ENCODE measurements around the gene VAMP2. TPM values are rescaled to one million over a fixed set of nuclear protein-coding genes. Genes with fewer than 3 reads are reported as not detected.

Gene VAMP2
- total RNA-seq, 1 experiment from 2014 or later = 5.0 TPM

DNA sequence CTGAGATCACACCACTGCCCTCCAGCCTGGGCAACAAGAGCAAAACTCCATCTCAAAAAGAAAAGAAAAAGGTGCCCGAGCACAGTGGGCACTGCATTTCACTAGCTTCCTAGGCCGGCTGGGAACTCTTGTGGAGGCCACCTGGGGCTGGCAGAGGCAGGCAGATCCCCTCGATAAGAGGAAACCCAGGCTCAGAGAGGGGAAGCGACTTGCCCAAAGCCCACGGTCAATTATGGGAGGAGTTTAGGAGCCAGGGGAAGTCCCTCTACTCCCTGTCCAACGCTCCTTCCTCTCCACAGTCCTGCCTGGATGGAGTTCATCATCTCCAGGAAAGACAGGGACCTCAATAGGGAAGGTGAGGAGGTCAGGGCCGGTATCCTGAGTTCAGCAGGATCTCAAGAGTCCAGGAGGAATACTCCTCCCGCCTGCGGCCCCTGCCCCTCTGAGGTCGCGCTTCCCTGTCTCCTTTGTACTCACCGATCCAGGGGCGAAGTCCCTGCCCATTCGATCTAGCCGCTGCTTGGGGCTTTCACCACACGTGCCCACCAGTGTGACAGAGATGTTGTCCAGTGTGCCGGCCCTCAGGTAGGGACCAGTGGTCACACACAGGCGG, 45.3 kb downstream of the VAMP2 start:
- peak overlapping the region; percentile 72 for H3K4me3 ChIP-seq (ENCODE audit: low read length)
- ATAC-seq (no peak), DNase-seq (no peak)
- peaks cover 3% of the 10 kb centered on the region for H3F3A ChIP-seq (ENCODE audit: low read length, unreplicated experiment)
- no peaks in the 10 kb centered on the region for H3K36me3 ChIP-seq (ENCODE audit: low read depth, low read length)
- no peaks in the 10 kb centered on the region for H3K9me2 ChIP-seq (replicated peaks; ENCODE audit: low read length)
- TF ChIP-seq EZH2phosphoT487 (IDR thresholded peaks at IDR 0.05; ENCODE audit: borderline replicate concordance, low read length) (no peak), CTCF (conservative IDR thresholded peaks at IDR 0.05; ENCODE audit: low read depth, low read length) (no peak), EZH2 (IDR thresholded peaks at IDR 0.05; ENCODE audit: low read length, unreplicated experiment) (no peak)
- BruUV-seq (replicated peaks) = no TSS peak
- no peaks in the 10 kb centered on the region for H3K79me2 ChIP-seq (ENCODE audit: low read length)
- intact Hi-C loops (cut with micrococcal nuclease) = no loop called here
- H3K9ac ChIP-seq (ENCODE audit: low read length) = peak overlapping the region; percentile 82
- ChIA-PET CTCF (no interaction called here), POLR2A (ENCODE audit: unreplicated experiment) (no interaction called here)
- no peaks in the 10 kb centered on the region for H3K27me3 ChIP-seq (ENCODE audit: low read length)
- H4K20me1 ChIP-seq (ENCODE audit: low read length) = peaks cover 3% of the 10 kb centered on the region
- peak overlapping the region; percentile 65 for H2AFZ ChIP-seq (ENCODE audit: low read length)
- H3K9me3 ChIP-seq (ENCODE audit: low read length) = no peaks in the 10 kb centered on the region
- peak overlapping the region; percentile 92 for H3K4me2 ChIP-seq (ENCODE audit: low read length)
- peak overlapping the region; percentile 94 for H3K27ac ChIP-seq (ENCODE audit: low read length)
- peaks cover 12% of the 10 kb centered on the region; the same call in 1 of the 2 replicates for H3K4me1 ChIP-seq (ENCODE audit: insufficient read depth, low read length)

DNA sequence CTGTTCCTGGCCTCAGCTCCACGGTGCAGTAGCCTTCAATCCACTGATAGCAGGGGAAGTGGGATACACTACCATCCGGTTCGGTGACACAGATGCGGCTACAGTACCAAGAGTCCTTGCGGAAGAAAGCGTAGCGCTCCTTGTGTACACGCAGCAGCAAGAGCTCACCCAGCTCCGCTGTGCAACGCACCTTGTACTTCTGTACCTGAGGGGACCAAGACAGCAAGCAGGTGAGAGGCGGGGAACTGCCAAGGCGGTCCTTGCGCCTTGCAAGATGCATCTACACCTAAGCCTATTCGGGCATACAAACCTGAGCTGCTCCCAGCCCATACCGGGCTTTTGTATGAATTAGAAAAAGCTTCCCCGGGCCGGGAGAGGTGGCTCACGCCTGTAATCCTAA, 46.0 kb downstream of the VAMP2 start:
- BruUV-seq (replicated peaks) = no TSS peak
- POLR2A ChIA-PET (ENCODE audit: unreplicated experiment) = no interaction called here
- H4K20me1 ChIP-seq (ENCODE audit: low read length) = peaks cover 3% of the 10 kb centered on the region
- no peak overlapping the region for H3K4me2 ChIP-seq (ENCODE audit: low read length)
- intact Hi-C loops (cut with micrococcal nuclease) = no loop called here
- TF ChIP-seq CTCF (conservative IDR thresholded peaks at IDR 0.05; ENCODE audit: low read depth, low read length) (no peak), EZH2phosphoT487 (IDR thresholded peaks at IDR 0.05; ENCODE audit: borderline replicate concordance, low read length) (no peak), EZH2 (IDR thresholded peaks at IDR 0.05; ENCODE audit: low read length, unreplicated experiment) (no peak)
- DNase-seq (no peak), ATAC-seq (no peak)
- H3K9me2 ChIP-seq (replicated peaks; ENCODE audit: low read length) = no peaks in the 10 kb centered on the region
- no peak overlapping the region for H3K9ac ChIP-seq (ENCODE audit: low read length)
- no peaks in the 10 kb centered on the region for H3K36me3 ChIP-seq (ENCODE audit: low read depth, low read length)
- H3K4me3 ChIP-seq (ENCODE audit: low read length) = no peak overlapping the region
- H3K27ac ChIP-seq (ENCODE audit: low read length) = no peak overlapping the region
- CTCF ChIA-PET = no interaction called here
- H2AFZ ChIP-seq (ENCODE audit: low read length) = no peak overlapping the region
- peaks cover 3% of the 10 kb centered on the region for H3F3A ChIP-seq (ENCODE audit: low read length, unreplicated experiment)
- no peaks in the 10 kb centered on the region for H3K79me2 ChIP-seq (ENCODE audit: low read length)
- H3K4me1 ChIP-seq (ENCODE audit: insufficient read depth, low read length) = peaks cover 12% of the 10 kb centered on the region; the same call in 1 of the 2 replicates
- H3K9me3 ChIP-seq (ENCODE audit: low read length) = no peaks in the 10 kb centered on the region
- no peaks in the 10 kb centered on the region for H3K27me3 ChIP-seq (ENCODE audit: low read length)

- no TSS peak for BruUV-seq (replicated peaks)
- no peaks in the 10 kb centered on the region for H3K79me2 ChIP-seq (ENCODE audit: low read length)
- ChIA-PET POLR2A (ENCODE audit: unreplicated experiment) (no interaction called here), CTCF (interaction anchor here (0.6 kb wide), 1 partner anchor 379 kb away, joined by 3 read pairs; no protein-coding TSS in a partner anchor)
- H3K27me3 ChIP-seq (ENCODE audit: low read length) = no peaks in the 10 kb centered on the region
- ATAC-seq = no peak
- no peaks in the 10 kb centered on the region for H3K9me3 ChIP-seq (ENCODE audit: low read length)
- H2AFZ ChIP-seq (ENCODE audit: low read length) = no peak overlapping the region
- H3K9ac ChIP-seq (ENCODE audit: low read length) = no peak overlapping the region
- no peaks in the 10 kb centered on the region for H3F3A ChIP-seq (ENCODE audit: low read length, unreplicated experiment)
- H3K4me2 ChIP-seq (ENCODE audit: low read length) = no peak overlapping the region
- intact Hi-C loops (cut with micrococcal nuclease) = no loop called here
- H3K4me1 ChIP-seq (ENCODE audit: insufficient read depth, low read length) = no peaks in the 10 kb centered on the region
- no peaks in the 10 kb centered on the region for H3K36me3 ChIP-seq (ENCODE audit: low read depth, low read length)
- no peaks in the 10 kb centered on the region for H4K20me1 ChIP-seq (ENCODE audit: low read length)
- no peak overlapping the region for H3K4me3 ChIP-seq (ENCODE audit: low read length)
- no peaks in the 10 kb centered on the region for H3K9me2 ChIP-seq (replicated peaks; ENCODE audit: low read length)
- no peak overlapping the region for H3K27ac ChIP-seq (ENCODE audit: low read length)
- no peak for DNase-seq
- TF ChIP-seq EZH2 (IDR thresholded peaks at IDR 0.05; ENCODE audit: low read length, unreplicated experiment) = no peak
- TF ChIP-seq EZH2phosphoT487 (IDR thresholded peaks at IDR 0.05; ENCODE audit: borderline replicate concordance, low read length) = no peak
- no peak for TF ChIP-seq CTCF (conservative IDR thresholded peaks at IDR 0.05; ENCODE audit: low read depth, low read length)
Measured at GRCh38 chr17:8110907-8111306, 51.8 kb downstream of the VAMP2 start.

Measured in PC-3 (cell line).